Omental fat pad (tissue), 4 donors: ENCODE measurements around the gene AASDH. TPM values are rescaled to one million over a fixed set of nuclear protein-coding genes. Genes with fewer than 3 reads are reported as not detected.

ENCODE experiments used
- ATAC-seq: fragments of 150-250 bp; one replicate; pipeline ENCODE4 v1.9.1; 2016; ENCODE audit warnings: mild to moderate bottlenecking, moderate library complexity; ENCODE audit not compliant: low FRiP score
- DNase-seq: peaks from one replicate; pipeline ENCODE4 v3.0.0-alpha.2; 2019; ENCODE audit warnings: low spot score
- CTCF ChIP-seq, 3 donors: fragments of 450-650 bp; IDR thresholded peaks; one replicate each; pipeline ENCODE4 v1.5.1; 2016 to 2017; ENCODE audit warnings: antibody characterized with exemption in 3 of 3, mild to moderate bottlenecking in 3 of 3, moderate library complexity in 2 of 3
- total RNA-seq, 4 donors: library from RNA; depleted of rRNA; stranded (reverse); fragments of >200 nt; gene quantifications; one replicate each; pipeline ENCODE4 v1.1.0, GENCODE V29; 2016

AASDH gene
- total RNA-seq, 4 donors from 2014 or later = 6.7 to 12.5 (median 7.8) TPM

- ATAC-seq = no peak
- no peak for TF ChIP-seq CTCF (IDR thresholded peaks at IDR 0.05)
- no peak for DNase-seq
Measured at GRCh38 chr4:56302760-56303159, 84.5 kb downstream of the AASDH start.

GRCh38 chr4:56301997-56302496, 85.2 kb downstream of the AASDH start:
- DNase-seq = no peak
- ATAC-seq = no peak
- TF ChIP-seq CTCF (IDR thresholded peaks at IDR 0.05) = no peak

- ATAC-seq (peak; percentile 98), DNase-seq (peak; percentile 37)
- TF ChIP-seq CTCF (IDR thresholded peaks at IDR 0.05) = no peak
Measured at GRCh38 chr4:56301181-56301996, 85.9 kb downstream of the AASDH start.

DNA sequence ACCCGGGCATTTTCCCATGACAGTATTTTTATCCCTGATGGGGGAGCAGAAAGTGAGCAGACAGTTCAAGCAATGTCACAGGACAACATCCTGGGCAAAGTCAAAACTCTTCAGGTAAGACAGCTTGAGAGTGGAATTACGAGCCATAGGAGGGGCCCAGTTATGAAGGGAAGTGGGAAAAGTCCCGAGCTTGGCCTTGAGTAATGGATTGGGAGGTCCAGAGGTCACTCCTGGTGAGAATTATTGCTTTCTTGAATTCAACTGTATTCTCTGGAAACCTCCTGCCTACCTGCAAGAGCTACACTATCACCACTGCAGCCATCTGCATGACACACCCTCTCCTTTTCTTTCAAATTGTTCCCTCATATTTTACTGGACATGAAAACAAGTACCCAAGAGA, 89.1 kb downstream of the AASDH start:
- no peak for TF ChIP-seq CTCF (IDR thresholded peaks at IDR 0.05)
- DNase-seq (no peak), ATAC-seq (no peak)

DNA sequence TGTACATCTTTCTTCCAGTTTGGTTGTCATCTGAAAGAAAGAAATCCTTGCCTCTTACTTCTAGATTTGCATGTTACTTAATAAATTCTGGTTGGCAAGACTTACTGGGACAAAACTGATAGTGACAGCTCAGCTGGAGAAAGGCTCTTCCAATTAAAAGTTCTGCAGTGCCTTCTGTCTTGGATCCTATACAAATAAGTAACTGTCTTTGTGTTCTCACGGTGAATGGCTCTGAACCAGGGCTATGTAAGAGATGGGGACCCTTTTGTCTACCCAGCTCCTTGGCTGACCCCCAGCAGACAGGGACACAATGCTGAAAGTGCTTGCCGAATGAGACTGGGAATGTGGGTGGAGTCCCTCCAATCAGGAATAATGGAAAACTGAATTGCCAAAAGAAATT, 89.5 kb downstream of the AASDH start:
- no peak for TF ChIP-seq CTCF (IDR thresholded peaks at IDR 0.05)
- ATAC-seq (no peak), DNase-seq (no peak)

GRCh38 chr4:56296526-56296925, 90.8 kb downstream of the AASDH start:
- no peak for TF ChIP-seq CTCF (IDR thresholded peaks at IDR 0.05)
- ATAC-seq (no peak), DNase-seq (no peak)

DNA sequence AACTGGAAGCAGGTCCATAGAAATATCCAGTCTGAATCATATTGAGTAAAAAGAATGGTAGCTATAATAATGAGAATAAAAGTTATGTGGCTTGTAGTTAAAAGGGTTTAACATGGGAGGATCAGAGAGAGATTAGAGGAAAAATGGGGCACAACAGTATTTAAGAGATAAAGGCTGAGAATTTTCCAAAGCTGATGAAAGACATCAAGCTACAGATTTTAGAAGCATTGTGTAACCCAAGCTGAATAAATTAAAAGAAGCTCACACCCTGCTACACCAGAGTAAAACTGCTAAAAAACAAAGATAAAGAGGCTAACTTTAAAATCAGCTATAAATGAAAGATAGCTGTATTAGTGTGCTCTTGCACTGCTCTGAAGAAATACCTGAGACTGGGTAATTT, 94.2 kb downstream of the AASDH start:
- no peak for ATAC-seq
- TF ChIP-seq CTCF (IDR thresholded peaks at IDR 0.05) = no peak
- no peak for DNase-seq
